DND-41 (cell line): Measurements from ENCODE around the gene CIP2A.
A peak's percentile ranks its signal among the peaks of the same experiment; 100 is the strongest.

Source experiments
- ATAC-seq: fragments of 200-7000 bp; cut with Tn5 transposase; 3 replicates; pipeline ENCODE4 v1.9.1; 2021; ENCODE audit warnings: low read depth; ENCODE audit not compliant: insufficient read depth
- DNase-seq: peaks from one replicate; pipeline ENCODE4 v3.0.0-alpha.2; 2020
- H2AFZ ChIP-seq: 2 replicates; pipeline ENCODE4 v1.6.0; 2012; ENCODE audit warnings: low read depth, low read length
- H3K27ac ChIP-seq: 2 replicates; pipeline ENCODE4 v1.5.1; 2012; ENCODE audit warnings: low read length, inconsistent platforms
- H3K27me3 ChIP-seq: fragments of 200-600 bp; sonication (generic); 2 replicates; pipeline ENCODE4 v1.6.0; 2012; ENCODE audit warnings: low read length, mild to moderate bottlenecking, inconsistent platforms; ENCODE audit not compliant: insufficient read depth, poor library complexity
- H3K36me3 ChIP-seq: 2 replicates; pipeline ENCODE4 v1.5.1; 2012; ENCODE audit warnings: low read length, inconsistent platforms; ENCODE audit not compliant: insufficient read depth
- H3K4me1 ChIP-seq: 2 replicates; pipeline ENCODE4 v1.5.1; 2012; ENCODE audit warnings: mild to moderate bottlenecking, low read length; ENCODE audit not compliant: insufficient read depth
- H3K4me2 ChIP-seq: 2 replicates; pipeline ENCODE4 v1.6.0; 2012; ENCODE audit warnings: mild to moderate bottlenecking, moderate library complexity, low read length, inconsistent platforms; ENCODE audit not compliant: insufficient read depth
- H3K4me3 ChIP-seq, 2 experiments: fragments of 200-600 bp in 1 of 2; shearing (Covaris generic) in 1 of 2; 2 replicates each; pipeline ENCODE4 v1.5.1; 2012 to 2016; ENCODE audit warnings: inconsistent platforms in 2 of 2, low read length in 2 of 2, mild to moderate bottlenecking in 2 of 2, low read depth in 1 of 2, moderate library complexity in 1 of 2
- H3K79me2 ChIP-seq: 2 replicates; pipeline ENCODE4 v1.6.0; 2012; ENCODE audit warnings: low read length, inconsistent platforms; ENCODE audit not compliant: insufficient read depth
- H3K9ac ChIP-seq: 2 replicates; pipeline ENCODE4 v1.6.0; 2012; ENCODE audit warnings: low read depth, mild to moderate bottlenecking, inconsistent platforms, low read length, moderate library complexity
- H3K9me3 ChIP-seq: 2 replicates; pipeline ENCODE4 v1.5.1; 2012; ENCODE audit warnings: low read length, moderate library complexity, mild to moderate bottlenecking, inconsistent platforms; ENCODE audit not compliant: insufficient read depth, severe bottlenecking
- H4K20me1 ChIP-seq: 2 replicates; pipeline ENCODE4 v1.6.0; 2012; ENCODE audit warnings: low read length; ENCODE audit not compliant: insufficient read depth
- EZH2 ChIP-seq: IDR thresholded peaks from 3 replicates; pipeline ENCODE4 v1.6.1; 2012; ENCODE audit warnings: borderline replicate concordance, low read depth, mild to moderate bottlenecking, moderate library complexity, low read length, inconsistent platforms; ENCODE audit not compliant: severe bottlenecking
- TF ChIP-seq, protein P1 (sequence below): IDR thresholded peaks from 2 replicates; pipeline ENCODE4 v1.5.1; 2012; ENCODE audit warnings: borderline replicate concordance, low read length, moderate library complexity, mild to moderate bottlenecking; ENCODE audit not compliant: poor library complexity, severe bottlenecking; ENCODE audit errors: extremely low read depth

CIP2A gene

DNA sequence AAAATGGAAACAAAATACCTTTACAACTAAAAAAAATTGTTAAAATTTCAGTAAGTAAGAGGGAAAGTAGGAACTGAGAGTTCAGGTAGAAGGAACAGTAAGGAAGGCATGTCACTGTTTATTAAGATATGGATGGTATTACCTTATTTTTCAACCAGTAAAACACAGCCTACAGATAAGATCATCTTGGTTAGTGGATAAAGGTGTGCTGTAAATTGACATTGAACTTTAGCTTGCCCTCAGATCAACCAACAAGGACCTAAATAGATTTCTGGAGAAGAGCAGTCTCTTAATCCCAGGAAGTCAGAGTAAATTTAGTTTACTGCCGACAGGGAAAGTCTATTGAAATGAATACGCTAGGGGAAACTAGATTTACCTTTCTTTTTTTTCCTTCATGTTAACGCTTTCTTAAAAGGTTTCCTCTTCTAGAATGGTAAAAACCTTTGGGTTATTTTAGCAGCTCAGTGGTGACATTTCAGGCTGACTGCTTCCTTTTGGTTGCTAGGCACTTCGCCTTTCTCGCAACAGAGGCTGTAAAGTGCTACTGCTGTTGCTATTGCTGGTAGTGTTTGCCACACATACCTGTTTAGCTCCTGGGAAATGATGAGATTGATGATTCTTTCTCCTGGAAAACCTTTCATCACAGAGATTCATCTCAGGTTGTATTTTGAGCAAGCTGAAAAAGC, 13.2 kb upstream of the CIP2A start:
- Histone ChIP-seq H3K4me2 (no peak overlapping the region), H3K9ac (no peak overlapping the region), H3K4me3 (no peak overlapping the region)

DNA sequence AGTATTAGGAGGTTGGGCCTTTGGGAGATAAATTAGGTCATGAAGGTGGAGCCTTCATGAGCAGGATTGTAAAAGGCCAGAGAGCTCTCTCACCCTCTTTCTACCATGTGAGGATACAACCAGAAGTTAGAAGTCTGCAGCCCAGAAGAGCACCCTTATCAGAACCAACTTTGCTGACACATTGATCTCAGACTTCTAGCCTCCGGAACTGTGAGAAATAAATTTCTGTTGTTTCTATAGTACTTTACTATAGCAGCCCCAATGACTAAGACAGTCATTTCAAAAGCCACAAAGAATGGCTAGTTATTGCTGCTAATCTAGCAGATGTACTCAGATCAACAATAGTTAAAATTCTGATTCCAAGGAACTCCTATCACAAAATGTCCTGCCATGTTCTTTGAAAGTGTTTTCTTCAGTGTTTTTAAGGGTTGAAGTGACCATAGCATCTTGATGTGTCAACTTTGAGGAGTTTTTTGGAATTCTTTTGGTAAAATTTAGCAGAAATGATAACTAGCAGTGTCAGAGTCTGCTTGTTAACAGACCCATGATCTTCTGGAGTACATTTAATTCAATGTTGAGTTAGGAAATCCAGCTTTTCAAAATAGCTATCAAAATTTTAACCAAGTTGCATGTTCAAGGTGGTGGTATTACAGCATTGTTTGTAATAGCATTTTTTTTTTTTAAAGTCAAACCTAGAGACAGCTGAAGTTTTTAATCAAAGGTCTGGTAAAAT, 10.6 kb upstream of the CIP2A start:
- ATAC-seq (no peak), DNase-seq (no peak)
- Histone ChIP-seq H3K9ac (no peak overlapping the region), H3K27me3 (no peaks in the 10 kb centered on the region), H3K4me3 (no peak overlapping the region), H3K79me2 (no peaks in the 10 kb centered on the region), H4K20me1 (no peaks in the 10 kb centered on the region), H3K4me2 (no peak overlapping the region), H3K4me1 (peaks cover 25% of the 10 kb centered on the region), H3K9me3 (no peaks in the 10 kb centered on the region), H3K36me3 (no peaks in the 10 kb centered on the region), H3K27ac (no peak overlapping the region), H2AFZ (no peak overlapping the region)
- no peak for TF ChIP-seq EZH2
- TF ChIP-seq, protein P1, sequence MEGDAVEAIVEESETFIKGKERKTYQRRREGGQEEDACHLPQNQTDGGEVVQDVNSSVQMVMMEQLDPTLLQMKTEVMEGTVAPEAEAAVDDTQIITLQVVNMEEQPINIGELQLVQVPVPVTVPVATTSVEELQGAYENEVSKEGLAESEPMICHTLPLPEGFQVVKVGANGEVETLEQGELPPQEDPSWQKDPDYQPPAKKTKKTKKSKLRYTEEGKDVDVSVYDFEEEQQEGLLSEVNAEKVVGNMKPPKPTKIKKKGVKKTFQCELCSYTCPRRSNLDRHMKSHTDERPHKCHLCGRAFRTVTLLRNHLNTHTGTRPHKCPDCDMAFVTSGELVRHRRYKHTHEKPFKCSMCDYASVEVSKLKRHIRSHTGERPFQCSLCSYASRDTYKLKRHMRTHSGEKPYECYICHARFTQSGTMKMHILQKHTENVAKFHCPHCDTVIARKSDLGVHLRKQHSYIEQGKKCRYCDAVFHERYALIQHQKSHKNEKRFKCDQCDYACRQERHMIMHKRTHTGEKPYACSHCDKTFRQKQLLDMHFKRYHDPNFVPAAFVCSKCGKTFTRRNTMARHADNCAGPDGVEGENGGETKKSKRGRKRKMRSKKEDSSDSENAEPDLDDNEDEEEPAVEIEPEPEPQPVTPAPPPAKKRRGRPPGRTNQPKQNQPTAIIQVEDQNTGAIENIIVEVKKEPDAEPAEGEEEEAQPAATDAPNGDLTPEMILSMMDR = no peak

More for the DNA sequence above, 13.2 kb upstream of the CIP2A start:
- Histone ChIP-seq H3K9me3 (no peaks in the 10 kb centered on the region), H3K27me3 (no peaks in the 10 kb centered on the region), H4K20me1 (no peaks in the 10 kb centered on the region), H3K27ac (peak overlapping the region; percentile 52; the same call in 1 of the 2 replicates), H3K79me2 (no peaks in the 10 kb centered on the region), H3K36me3 (no peaks in the 10 kb centered on the region), H3K4me1 (peaks cover 25% of the 10 kb centered on the region), H2AFZ (no peak overlapping the region)
- TF ChIP-seq, protein P1 = no peak
- no peak for TF ChIP-seq EZH2
- DNase-seq (no peak), ATAC-seq (no peak)

DNA sequence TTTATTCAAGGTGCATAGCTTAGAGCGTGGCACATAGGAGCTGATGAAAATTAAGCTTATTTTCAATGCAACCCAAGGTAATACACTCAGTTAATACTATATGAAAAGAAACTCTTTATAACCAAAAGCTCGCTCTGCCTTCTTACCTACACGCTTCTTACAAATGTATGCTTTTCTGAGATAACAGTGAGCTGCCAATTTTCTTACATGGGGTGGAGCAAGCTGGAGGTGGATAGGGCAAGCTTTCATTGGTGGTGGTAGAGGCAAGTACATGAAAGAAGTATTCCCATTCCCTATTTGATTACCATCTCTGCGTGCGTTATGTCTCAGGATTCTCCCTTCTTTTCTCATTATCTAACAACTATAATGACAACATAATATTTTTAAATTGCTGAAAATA, 9.1 kb upstream of the CIP2A start:
- Histone ChIP-seq H3K9me3 (no peaks in the 10 kb centered on the region), H3K27me3 (no peaks in the 10 kb centered on the region), H4K20me1 (no peaks in the 10 kb centered on the region), H2AFZ (no peak overlapping the region), H3K27ac (no peak overlapping the region), H3K36me3 (no peaks in the 10 kb centered on the region), H3K9ac (no peak overlapping the region), H3K4me2 (no peak overlapping the region), H3K4me1 (peaks cover 11% of the 10 kb centered on the region), H3K79me2 (no peaks in the 10 kb centered on the region), H3K4me3 (no peak overlapping the region)
- TF ChIP-seq, protein P1 = no peak
- no peak for TF ChIP-seq EZH2
- DNase-seq (no peak), ATAC-seq (no peak)
